Transverse colon (tissue), 4 donors: ENCODE results near the gene ARRB1. TPM values are rescaled to one million over a fixed set of nuclear protein-coding genes. Genes with fewer than 3 reads are reported as not detected.
A peak's percentile ranks its signal among the peaks of the same experiment; 100 is the strongest.

Experiments
- DNase-seq: peaks from one replicate; pipeline ENCODE4 v3.0.0-alpha.2; 2019
- H3K27ac ChIP-seq, 4 donors: fragments of 200-600 bp; sonication (generic); 2 replicates each; pipeline ENCODE4 v1.5.1; 2016 to 2018; ENCODE audit warnings: inconsistent platforms in 4 of 4
- H3K27me3 ChIP-seq: fragments of 200-600 bp; sonication (generic); 2 replicates; pipeline ENCODE4 v1.5.1; 2017; ENCODE audit warnings: inconsistent platforms
- H3K36me3 ChIP-seq, 4 donors: fragments of 200-600 bp; sonication (generic); 2 replicates each; pipeline ENCODE4 v1.5.1; 2017 to 2019; ENCODE audit warnings: inconsistent platforms in 4 of 4
- H3K4me1 ChIP-seq, 4 donors: fragments of 200-600 bp; sonication (generic); 2 replicates each; pipeline ENCODE4 v1.5.1; 2017 to 2020; ENCODE audit warnings: inconsistent platforms in 4 of 4
- H3K4me3 ChIP-seq, 4 donors: fragments of 200-600 bp; sonication (generic); 1 replicate in 1 of 4; 2 replicates in 3 of 4; pipeline versions ENCODE4 v1.5.1 to v1.6.1; 2017 to 2019; ENCODE audit warnings: inconsistent platforms in 4 of 4
- H3K9me3 ChIP-seq, 2 donors: fragments of 200-600 bp; sonication (generic); 2 replicates each; pipeline ENCODE4 v1.5.1; 2017 to 2019; ENCODE audit warnings: inconsistent platforms in 2 of 2
- EP300 ChIP-seq: sonication (generic); formaldehyde crosslinking; IDR thresholded peaks from one replicate; pipeline ENCODE4 v1.6.1; 2017; ENCODE audit warnings: antibody characterized with exemption, low read depth
- POLR2A ChIP-seq: fragments of 450-650 bp; IDR thresholded peaks from one replicate; pipeline ENCODE4 v1.6.1; 2016; ENCODE audit warnings: antibody characterized with exemption, mild to moderate bottlenecking, moderate library complexity
- POLR2AphosphoS5 ChIP-seq, 3 donors: sonication (generic); formaldehyde crosslinking; IDR thresholded peaks; one replicate each; pipeline ENCODE4 v1.6.1; 2016; ENCODE audit warnings: antibody characterized with exemption in 3 of 3
- WGBS, 2 donors: methylation state at CpG; one replicate each; pipeline ENCODE4 v1.1.5; 2018; ENCODE audit warnings: low coverage in 1 of 2; 5-methylcytosine and 5-hydroxymethylcytosine counted together
- in situ Hi-C, 4 donors: fragments of 200-750 bp; cut with MboI; loops; one replicate each; pipeline versions ENCODE4 v1.15.0 to v1.15.1; 2017; ENCODE audit warnings: low sequenced_read_pairs in 3 of 4, low pct_ligation_motif_present in 1 of 4, low pct_unique_long_range_greater_than_20kb in 1 of 4
- intact Hi-C: fragments of 100-400 bp; cut with DNase I; formaldehyde crosslinking; loops from one replicate; pipeline ENCODE4 v1.15.1; 2023; ENCODE audit warnings: low total_unique reads
- total RNA-seq, 4 donors: library from RNA; depleted of rRNA; stranded (reverse); fragments of >200 nt; gene quantifications; one replicate each; pipeline ENCODE4 v1.1.0, GENCODE V29; 2016
- TF ChIP-seq, protein P1 (sequence below), 5 experiments: fragments of 200-600 bp in 3 of 5; fragments of 450-650 bp in 2 of 5; sonication (generic) in 3 of 5; IDR thresholded peaks; 1 replicate in 2 of 5; 2 replicates in 3 of 5; pipeline ENCODE4 v1.5.1; 2016 to 2017; ENCODE audit warnings: antibody characterized with exemption in 5 of 5, inconsistent platforms in 3 of 5, mild to moderate bottlenecking in 2 of 5, moderate library complexity in 1 of 5

The ARRB1 gene
- total RNA-seq, 4 donors from 2014 or later, result 55.7 to 88.2 (median 78.0) TPM

GRCh38 chr11:75248924-75249256, 102.6 kb downstream of the ARRB1 start:
- DNase-seq, result no peak
- intact Hi-C loops, result loop anchor here (5.0 kb wide), 3 partner anchors 107 to 317 kb away; no protein-coding TSS in a partner anchor
- peaks cover 0 to 6% of the 10 kb centered on the region in 2 donors for H3K9me3 ChIP-seq
- WGBS, 2 donors, result 30 to 39% methylated on average over 6 to 11 of the region's 11 CpGs
- TF ChIP-seq POLR2AphosphoS5 (IDR thresholded peaks at IDR 0.05) (no peak), EP300 (no peak)
- TF ChIP-seq, protein P1, sequence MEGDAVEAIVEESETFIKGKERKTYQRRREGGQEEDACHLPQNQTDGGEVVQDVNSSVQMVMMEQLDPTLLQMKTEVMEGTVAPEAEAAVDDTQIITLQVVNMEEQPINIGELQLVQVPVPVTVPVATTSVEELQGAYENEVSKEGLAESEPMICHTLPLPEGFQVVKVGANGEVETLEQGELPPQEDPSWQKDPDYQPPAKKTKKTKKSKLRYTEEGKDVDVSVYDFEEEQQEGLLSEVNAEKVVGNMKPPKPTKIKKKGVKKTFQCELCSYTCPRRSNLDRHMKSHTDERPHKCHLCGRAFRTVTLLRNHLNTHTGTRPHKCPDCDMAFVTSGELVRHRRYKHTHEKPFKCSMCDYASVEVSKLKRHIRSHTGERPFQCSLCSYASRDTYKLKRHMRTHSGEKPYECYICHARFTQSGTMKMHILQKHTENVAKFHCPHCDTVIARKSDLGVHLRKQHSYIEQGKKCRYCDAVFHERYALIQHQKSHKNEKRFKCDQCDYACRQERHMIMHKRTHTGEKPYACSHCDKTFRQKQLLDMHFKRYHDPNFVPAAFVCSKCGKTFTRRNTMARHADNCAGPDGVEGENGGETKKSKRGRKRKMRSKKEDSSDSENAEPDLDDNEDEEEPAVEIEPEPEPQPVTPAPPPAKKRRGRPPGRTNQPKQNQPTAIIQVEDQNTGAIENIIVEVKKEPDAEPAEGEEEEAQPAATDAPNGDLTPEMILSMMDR (IDR thresholded peaks at IDR 0.05), result peak in 1 of 5 experiments; percentile 5
- in situ Hi-C loops, result loop anchor here (5.0 to 25.0 kb wide), 5 partner anchors 104 to 312 kb away; partner anchors contain the start of genes SPCS2 (in 3 of the 4) and XRRA1 (in 3 of the 4)
- H3K27ac ChIP-seq, result no peak overlapping the region
- peaks cover 15% of the 10 kb centered on the region for H3K27me3 ChIP-seq
- no peaks in the 10 kb centered on the region for H3K36me3 ChIP-seq
- H3K4me1 ChIP-seq, result peaks cover 0 to 4% (median 0%) of the 10 kb centered on the region in 4 donors
- no peak overlapping the region for H3K4me3 ChIP-seq

DNA sequence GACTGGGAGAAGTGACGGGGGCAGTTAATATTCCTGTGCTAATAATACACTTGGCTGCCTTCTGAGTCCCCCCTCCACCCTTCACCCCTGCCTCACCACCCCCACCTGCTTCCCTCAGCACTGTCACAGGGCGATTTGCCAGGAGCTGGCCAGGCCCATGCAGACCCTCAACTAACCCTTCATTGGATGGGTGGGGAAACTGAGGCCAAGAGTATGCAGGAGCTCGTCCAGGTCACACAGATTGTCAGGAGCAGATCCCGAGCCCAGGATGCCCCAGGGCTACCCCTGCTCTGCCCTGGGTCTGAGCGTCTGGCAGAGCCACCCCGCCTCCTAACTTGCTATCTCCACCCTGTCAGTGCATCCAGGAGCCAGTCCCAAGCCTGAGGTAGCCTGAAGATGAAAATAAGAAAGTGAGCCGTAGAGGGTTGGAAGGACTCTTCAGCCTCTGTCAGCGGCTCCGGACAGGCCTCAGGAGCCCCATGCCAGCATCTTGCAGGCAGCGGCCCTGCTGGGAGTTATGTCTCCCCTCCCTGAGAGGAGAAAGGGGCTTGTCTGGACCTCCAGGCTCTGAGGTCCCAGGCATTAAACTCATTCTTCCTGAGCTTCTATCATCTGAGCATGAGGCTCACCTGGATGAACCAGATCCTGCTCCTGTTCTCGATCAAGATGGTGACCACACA, 104.7 kb downstream of the ARRB1 start:
- 71% methylated on average over 11 of the region's 11 CpGs; no CpG with 5 or more reads in 1 of the 2 donors for WGBS, 2 donors
- Histone ChIP-seq H3K4me3 (no peak overlapping the region), H3K9me3 (no peaks in the 10 kb centered on the region), H3K36me3 (no peaks in the 10 kb centered on the region), H3K27me3 (peaks cover 30% of the 10 kb centered on the region), H3K4me1 (peaks cover 0 to 7% (median 3%) of the 10 kb centered on the region in 4 donors), H3K27ac (no peak overlapping the region)
- TF ChIP-seq, protein P1 (IDR thresholded peaks at IDR 0.05), result no peak
- TF ChIP-seq POLR2AphosphoS5 (IDR thresholded peaks at IDR 0.05) (no peak), POLR2A (no peak), EP300 (no peak)
- no peak for DNase-seq
- intact Hi-C loops, result loop anchor here (5.0 kb wide), 3 partner anchors 105 to 315 kb away; no protein-coding TSS in a partner anchor
- in situ Hi-C loops, result loop anchor here (5.0 to 25.0 kb wide), 5 partner anchors 102 to 310 kb away; partner anchors contain the start of genes SPCS2 (in 3 of the 4) and XRRA1 (in 3 of the 4)

DNA sequence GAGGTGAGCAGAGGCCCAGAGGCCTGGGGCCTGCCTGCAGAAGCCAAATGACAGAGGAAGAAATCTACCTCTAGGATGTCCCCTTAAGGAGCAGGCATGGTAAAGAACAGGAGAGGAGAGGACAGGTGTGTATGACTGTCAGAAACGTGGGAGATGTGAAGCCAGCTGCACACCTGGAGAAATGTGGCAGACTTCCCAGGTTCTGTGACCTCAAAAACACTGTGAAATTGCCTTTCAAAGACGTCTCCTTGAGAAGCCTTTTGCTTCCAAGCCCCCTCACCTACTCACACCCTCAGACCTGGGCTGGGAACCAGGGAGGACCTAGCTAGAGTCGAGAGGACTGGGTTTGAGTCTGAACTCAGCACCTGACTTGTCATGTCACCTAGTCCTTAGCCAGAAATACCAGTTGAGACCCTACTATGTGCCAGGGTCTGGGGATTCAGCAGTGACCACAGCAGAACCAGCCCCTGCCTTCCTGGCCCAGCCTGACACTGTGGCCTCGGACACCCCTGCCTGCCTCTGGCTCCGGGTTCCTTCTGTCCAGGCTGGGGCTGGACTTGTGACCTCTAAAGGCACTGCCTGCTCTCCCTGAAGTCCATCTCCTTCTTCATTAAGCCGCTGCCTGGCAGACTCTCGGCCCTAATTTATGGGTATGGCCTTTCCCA, 105.3 kb downstream of the ARRB1 start:
- Histone ChIP-seq H3K4me3 (no peak overlapping the region), H3K27me3 (peaks cover 29% of the 10 kb centered on the region), H3K27ac (no peak overlapping the region), H3K36me3 (no peaks in the 10 kb centered on the region), H3K9me3 (no peaks in the 10 kb centered on the region), H3K4me1 (peaks cover 0 to 8% (median 3%) of the 10 kb centered on the region in 4 donors)
- TF ChIP-seq EP300, result no peak
- TF ChIP-seq, protein P1 (IDR thresholded peaks at IDR 0.05), result no peak
- no peak for TF ChIP-seq POLR2A
- TF ChIP-seq POLR2AphosphoS5 (IDR thresholded peaks at IDR 0.05), result no peak
- intact Hi-C loops (loop anchor here (5.0 kb wide), 3 partner anchors 104 to 314 kb away; no protein-coding TSS in a partner anchor), in situ Hi-C loops (loop anchor here (5.0 to 25.0 kb wide), 5 partner anchors 101 to 309 kb away; partner anchors contain the start of genes SPCS2 (in 3 of the 4) and XRRA1 (in 3 of the 4))
- 43% methylated on average over 7 of the region's 7 CpGs; no CpG with 5 or more reads in 1 of the 2 donors for WGBS, 2 donors
- DNase-seq, result no peak

DNA sequence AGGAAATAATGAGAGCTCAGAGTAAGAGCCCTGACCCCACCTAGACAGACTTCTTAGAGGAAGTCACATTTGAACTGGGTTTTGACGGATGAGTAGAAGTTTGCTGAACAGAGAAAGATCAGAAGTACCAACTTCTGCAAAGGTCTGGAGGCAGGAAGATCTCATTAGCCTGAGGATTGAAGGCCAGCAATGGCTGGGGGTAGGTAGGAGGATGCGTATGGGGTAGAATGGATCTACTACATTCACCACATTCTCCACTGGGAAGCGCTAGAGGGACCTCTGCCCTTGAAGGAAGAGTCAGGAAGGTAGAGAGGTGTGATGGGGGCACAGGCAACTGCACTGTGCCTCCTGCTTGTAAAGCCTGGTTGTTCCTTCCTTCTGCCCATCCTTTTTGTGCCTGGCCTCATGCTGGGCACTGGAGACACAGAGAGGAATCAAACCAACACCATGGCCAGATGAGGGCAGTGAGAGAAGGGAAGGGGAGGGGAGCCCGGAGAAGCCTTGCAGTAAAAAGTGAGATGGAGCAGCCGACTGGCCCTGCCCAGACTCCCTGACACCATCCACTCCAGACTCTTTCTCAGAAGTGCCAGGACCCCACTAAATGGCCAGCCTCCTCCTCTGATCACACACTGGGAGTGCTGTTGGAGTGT, 106.0 kb downstream of the ARRB1 start:
- no peak for DNase-seq
- Histone ChIP-seq H3K4me3 (no peak overlapping the region), H3K4me1 (peaks cover 0 to 15% (median 8%) of the 10 kb centered on the region in 4 donors), H3K27ac (no peak overlapping the region), H3K9me3 (no peaks in the 10 kb centered on the region), H3K27me3 (peaks cover 36% of the 10 kb centered on the region), H3K36me3 (no peaks in the 10 kb centered on the region)
- TF ChIP-seq, protein P1 (IDR thresholded peaks at IDR 0.05), result no peak
- no peak for TF ChIP-seq EP300
- TF ChIP-seq POLR2A, result no peak
- no peak for TF ChIP-seq POLR2AphosphoS5 (IDR thresholded peaks at IDR 0.05)
- intact Hi-C loops, result loop anchor here (5.0 kb wide), 3 partner anchors 103 to 313 kb away; no protein-coding TSS in a partner anchor
- in situ Hi-C loops, result loop anchor here (5.0 to 25.0 kb wide), 5 partner anchors 101 to 308 kb away; partner anchors contain the start of genes SPCS2 (in 3 of the 4) and XRRA1 (in 3 of the 4)
- WGBS, 2 donors, result 19 to 70% methylated on average over 2 to 5 of the region's 5 CpGs
